GM21367 (cell line): ENCODE data around the gene RNF17.

ENCODE experiments used
- ATAC-seq: cut with Tn5 transposase; IDR thresholded peaks from one replicate; pipeline ENCODE4 v1.9.1; 2021; ENCODE audit not compliant: unreplicated experiment

The RNF17 gene

GRCh38 chr13:24851546-24851945 is 87.6 kb downstream of the RNF17 start:
- ATAC-seq, result no peak

GRCh38 chr13:24854311-24854710 is 90.3 kb downstream of the RNF17 start:
- ATAC-seq, result no peak

- ATAC-seq, result no peak
These were observed 95.0 kb downstream of the RNF17 start for GRCh38 chr13:24858953-24859352.

GRCh38 chr13:24860770-24861169 is 96.8 kb downstream of the RNF17 start:
- no peak for ATAC-seq

GRCh38 chr13:24861617-24862362 is 97.8 kb downstream of the RNF17 start:
- no peak for ATAC-seq

- no peak for ATAC-seq
These were observed 100.0 kb downstream of the RNF17 start for GRCh38 chr13:24863748-24864540.

- no peak for ATAC-seq
These were observed 100.6 kb downstream of the RNF17 start for GRCh38 chr13:24864579-24864978.

GRCh38 chr13:24865163-24865953 is 101.4 kb downstream of the RNF17 start:
- ATAC-seq, result no peak

GRCh38 chr13:24866488-24866887 is 102.5 kb downstream of the RNF17 start:
- ATAC-seq, result no peak

GRCh38 chr13:24868874-24869273 is 104.9 kb downstream of the RNF17 start:
- no peak for ATAC-seq

- ATAC-seq, result no peak
These were observed 106.4 kb downstream of the RNF17 start for GRCh38 chr13:24870380-24870760.

GRCh38 chr13:24875566-24875965 is 111.6 kb downstream of the RNF17 start:
- ATAC-seq, result no peak

- no peak for ATAC-seq
These were observed 113.6 kb downstream of the RNF17 start for GRCh38 chr13:24877531-24877930.

GRCh38 chr13:24878340-24878739 is 114.4 kb downstream of the RNF17 start:
- no peak for ATAC-seq

GRCh38 chr13:24882665-24883064 is 118.7 kb downstream of the RNF17 start:
- no peak for ATAC-seq

- no peak for ATAC-seq
These were observed 123.8 kb downstream of the RNF17 start for GRCh38 chr13:24887759-24888158.

- no peak for ATAC-seq
These were observed 124.4 kb downstream of the RNF17 start for GRCh38 chr13:24888291-24888931.

- ATAC-seq, result no peak
These were observed 126.3 kb downstream of the RNF17 start for GRCh38 chr13:24890256-24890655.

- no peak for ATAC-seq
These were observed 127.6 kb downstream of the RNF17 start for GRCh38 chr13:24891476-24892108.

GRCh38 chr13:24892829-24893228 is 128.9 kb downstream of the RNF17 start:
- ATAC-seq, result no peak

GRCh38 chr13:24893863-24894262 is 129.9 kb downstream of the RNF17 start:
- ATAC-seq, result no peak
